Stimulated activated CD8-positive, alpha-beta memory T cell treated with anti-CD3 and anti-CD28 coated beads, Interleukin-7, amount 100 ng/mL, for 48 hours (primary cell): Measurements from ENCODE around the gene FOXJ2.
"Not testable (repeated sequence)": the region's sequence is repeated elsewhere in the genome, so short reads cannot be mapped to it uniquely, and the experiment has no call there.

ENCODE experiments used
- DNase-seq, 2 donors: peaks; one replicate each; pipeline ENCODE4 v3.0.0-alpha.2; 2020; ENCODE audit warnings: low read depth in 1 of 2; ENCODE audit errors: extremely low read depth in 1 of 2

Gene FOXJ2

GRCh38 chr12:8028267-8028666, 4.2 kb upstream of the FOXJ2 start:
- no peak for DNase-seq

GRCh38 chr12:8030189-8030588, 2.3 kb upstream of the FOXJ2 start:
- no peak for DNase-seq

DNA sequence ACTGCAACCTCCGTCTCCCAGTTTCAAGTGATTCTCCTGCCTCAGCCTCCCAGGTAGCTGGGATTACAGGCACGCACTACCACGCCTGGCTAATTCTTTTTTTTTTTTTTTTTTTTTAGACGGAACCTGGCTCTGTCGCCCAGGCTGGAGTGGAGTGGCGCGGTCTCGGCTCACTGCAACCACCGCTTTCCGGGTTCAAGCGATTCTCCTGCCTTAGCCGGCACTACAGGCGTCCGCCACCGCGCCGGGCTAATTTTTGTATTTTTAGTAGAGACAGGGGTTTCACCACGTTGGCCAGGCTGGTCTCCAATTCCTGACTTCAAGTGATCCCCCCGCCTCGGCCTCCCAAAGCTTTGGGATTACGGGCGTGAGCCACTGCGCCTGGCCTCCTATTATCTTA, 1.5 kb upstream of the FOXJ2 start:
- not testable (repeated sequence) for DNase-seq

GRCh38 chr12:8031872-8032241, 659 bp upstream of the FOXJ2 start:
- no peak for DNase-seq

GRCh38 chr12:8033153-8034044, 883 bp downstream of the FOXJ2 start:
- DNase-seq: no peak

DNA sequence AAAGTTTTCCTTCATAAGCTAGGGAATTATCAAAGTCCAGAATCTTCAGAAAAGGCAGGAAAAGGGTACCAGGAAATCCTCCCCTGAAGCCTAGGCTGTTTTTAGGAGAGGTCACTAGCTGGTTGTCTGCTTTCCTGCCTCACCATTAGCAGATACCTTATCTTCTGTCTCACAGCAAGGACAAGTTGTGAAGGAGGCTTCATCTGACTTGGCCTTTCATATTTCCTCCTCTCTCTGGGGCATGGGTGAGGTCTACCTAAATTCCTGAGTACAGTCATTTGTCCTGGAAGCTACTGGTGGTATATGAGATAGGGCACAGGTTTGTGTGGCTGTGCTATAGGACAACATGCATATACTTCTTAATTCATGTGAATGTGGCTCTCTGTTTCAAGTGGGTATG, 2.3 kb downstream of the FOXJ2 start:
- DNase-seq: no peak

DNA sequence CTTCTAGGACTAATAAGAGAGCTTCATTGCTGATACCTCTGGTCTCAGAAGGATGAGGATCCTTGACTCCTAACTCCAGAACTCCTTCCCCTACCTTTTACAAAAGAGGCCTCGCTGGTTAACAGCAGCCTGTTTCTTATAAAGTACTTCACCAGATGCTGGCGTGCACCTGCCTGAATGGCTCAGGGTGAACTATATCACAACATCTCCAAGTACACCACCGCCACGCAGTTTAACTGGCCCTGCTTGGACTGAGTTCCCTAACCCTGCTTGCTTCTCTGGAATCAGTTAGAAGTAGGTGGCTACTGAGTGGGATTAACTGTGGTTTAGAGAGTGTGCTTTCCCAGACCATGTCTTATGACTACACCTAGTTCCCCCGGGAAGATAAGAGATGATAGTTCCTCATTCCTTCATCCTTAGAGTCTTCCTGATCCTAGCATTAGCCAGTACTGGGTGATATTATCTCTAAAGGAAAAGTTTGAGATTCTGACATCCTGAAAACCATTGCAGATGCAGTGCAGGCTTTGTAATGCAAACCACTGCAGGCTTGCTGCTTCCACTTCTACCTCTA, 3.0 kb downstream of the FOXJ2 start:
- DNase-seq: no peak

GRCh38 chr12:8036346-8036745, 3.8 kb downstream of the FOXJ2 start:
- DNase-seq: no peak

DNA sequence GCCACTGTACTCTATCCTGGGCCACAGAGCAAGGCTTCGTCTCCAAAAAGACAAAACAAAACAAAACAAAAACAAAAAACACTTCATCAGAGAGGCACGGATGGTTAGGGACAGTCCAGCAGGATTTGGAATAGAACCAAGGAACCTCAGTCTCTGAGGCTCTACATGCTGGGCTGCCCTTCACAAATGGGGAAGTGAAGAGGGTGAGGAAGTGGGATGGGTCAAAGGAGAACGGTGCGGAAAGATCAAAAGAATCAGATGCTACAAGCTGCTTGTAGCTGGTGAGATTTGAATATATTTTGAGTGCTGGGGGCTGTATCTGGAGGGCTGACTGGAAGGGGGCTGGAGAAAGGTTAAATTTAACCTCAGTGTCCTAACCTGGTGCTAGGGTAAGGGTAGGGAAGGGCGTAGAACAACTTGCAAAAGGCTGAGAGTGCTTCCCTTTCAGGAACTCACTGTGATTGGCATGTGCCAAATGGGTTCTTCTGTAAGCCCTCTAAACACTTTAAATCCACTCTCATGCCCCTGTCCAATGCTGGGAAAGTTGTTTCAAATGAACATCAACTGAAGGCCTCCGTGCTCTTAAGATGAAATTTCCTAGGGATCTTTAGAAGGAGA, 4.6 kb downstream of the FOXJ2 start:
- no peak for DNase-seq

DNA sequence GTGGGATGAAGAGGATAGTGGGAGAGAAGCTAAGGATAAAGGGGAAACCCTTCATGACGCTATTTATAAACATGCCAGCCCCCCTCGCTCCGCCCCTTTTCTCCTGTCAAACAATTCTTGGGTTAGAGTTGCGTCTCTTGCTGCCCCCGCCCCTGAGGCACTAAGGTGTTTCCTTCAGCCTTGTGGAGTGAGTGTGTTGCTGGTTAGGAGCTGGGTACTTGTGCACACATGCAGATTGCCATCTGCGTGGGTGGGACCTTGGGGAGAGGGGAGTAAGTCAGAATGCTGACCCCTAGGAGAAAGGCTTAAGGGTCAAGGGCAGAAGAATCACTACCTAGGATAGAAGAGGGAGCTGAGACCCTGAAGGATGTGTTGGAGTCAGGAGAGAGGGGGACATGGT, 5.4 kb downstream of the FOXJ2 start:
- no peak for DNase-seq

- DNase-seq: no peak
Measured at GRCh38 chr12:8038659-8039114, 6.2 kb downstream of the FOXJ2 start.

GRCh38 chr12:8040791-8041190, 8.3 kb downstream of the FOXJ2 start:
- no peak for DNase-seq

- peak in 1 of 2 donors; percentile 59 for DNase-seq
Measured at GRCh38 chr12:8045952-8046944, 13.7 kb downstream of the FOXJ2 start.

GRCh38 chr12:8047842-8048241, 15.3 kb downstream of the FOXJ2 start:
- DNase-seq: no peak

DNA sequence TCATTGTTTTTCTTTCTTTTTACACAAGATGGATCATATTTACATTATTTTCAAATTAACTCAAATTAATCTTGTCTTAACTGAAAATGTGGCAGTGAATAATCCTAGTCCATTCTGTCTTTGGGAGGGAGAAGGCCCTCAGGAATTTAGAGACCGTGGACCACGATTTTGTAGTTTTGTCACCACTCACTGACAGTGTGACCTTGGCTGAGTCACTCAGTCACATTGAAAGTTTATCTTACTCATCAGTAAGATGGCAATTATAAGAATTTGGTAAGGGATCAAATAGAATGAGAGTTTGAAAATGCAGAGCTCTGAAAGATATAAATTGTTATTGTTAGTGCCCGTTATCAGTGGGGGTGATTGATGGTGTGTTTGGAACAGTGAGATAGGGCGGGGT, 16.4 kb downstream of the FOXJ2 start:
- DNase-seq: no peak

DNA sequence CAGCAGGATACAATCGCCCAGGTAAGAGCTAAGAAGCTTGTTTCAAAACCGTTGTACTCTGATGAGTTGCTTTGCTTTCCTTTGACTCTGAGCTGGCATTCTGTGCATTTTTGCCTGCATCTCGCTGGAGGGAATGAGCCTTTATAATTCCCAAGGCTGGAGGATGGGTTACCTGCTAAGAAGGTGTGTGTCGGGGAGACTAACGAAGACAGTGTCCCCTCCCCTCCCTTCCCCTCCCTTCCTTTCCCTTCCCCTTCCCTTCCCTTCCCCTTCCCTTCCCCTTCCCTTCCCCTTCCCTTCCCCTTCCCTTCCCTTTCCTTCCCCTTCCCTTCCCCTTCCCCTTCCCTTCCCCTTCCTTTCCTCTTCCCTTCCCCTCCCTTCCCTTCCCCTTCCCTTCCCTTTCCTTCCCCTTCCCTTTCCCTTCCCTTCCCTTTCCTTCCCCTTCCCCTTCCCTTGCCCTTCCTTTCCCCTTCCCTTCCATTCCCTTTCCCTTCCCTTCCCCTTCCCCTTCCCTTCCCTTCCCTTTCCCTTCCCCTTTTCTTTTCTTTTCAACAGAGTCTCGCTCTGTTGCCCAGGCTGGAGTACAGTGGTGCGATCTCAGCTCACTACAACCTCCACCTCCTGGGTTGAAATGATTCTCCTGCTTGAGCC, 18.2 kb downstream of the FOXJ2 start:
- DNase-seq: no peak

DNA sequence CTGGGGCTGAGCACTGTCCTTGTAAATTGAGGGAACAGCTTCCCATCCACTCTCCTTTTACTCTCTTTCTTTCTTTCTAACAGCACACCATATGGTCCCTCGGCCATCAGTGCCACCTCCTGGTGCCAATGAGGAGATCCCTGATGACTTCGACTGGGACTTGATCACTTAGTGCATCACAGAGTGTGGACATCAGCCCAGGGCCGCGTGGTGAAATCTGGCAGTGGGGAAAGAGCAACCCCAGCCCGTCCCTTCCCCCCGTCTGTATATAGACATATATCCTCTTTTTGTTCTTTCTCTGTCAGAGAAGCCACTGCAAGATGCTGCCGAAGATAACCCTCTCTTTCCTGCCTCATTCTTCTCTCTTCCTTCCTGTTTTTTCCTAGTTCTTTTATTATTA, 20.2 kb downstream of the FOXJ2 start:
- no peak for DNase-seq

DNA sequence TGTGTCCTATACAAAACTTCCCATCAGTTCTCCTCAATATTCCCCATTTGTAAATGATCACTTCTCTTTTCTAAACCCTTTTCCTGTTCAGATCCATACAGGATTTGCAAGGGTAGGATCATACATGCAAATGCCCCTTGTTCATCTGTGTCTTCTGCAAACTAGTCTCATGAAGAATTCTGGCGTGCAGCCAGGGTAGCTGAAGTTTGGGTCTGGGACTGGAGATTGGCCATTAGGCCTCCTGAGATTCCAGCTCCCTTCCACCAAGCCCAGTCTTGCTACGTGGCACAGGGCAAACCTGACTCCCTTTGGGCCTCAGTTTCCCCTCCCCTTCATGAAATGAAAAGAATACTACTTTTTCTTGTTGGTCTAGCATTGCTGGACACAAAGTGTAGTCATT, 22.3 kb downstream of the FOXJ2 start:
- no peak for DNase-seq

DNA sequence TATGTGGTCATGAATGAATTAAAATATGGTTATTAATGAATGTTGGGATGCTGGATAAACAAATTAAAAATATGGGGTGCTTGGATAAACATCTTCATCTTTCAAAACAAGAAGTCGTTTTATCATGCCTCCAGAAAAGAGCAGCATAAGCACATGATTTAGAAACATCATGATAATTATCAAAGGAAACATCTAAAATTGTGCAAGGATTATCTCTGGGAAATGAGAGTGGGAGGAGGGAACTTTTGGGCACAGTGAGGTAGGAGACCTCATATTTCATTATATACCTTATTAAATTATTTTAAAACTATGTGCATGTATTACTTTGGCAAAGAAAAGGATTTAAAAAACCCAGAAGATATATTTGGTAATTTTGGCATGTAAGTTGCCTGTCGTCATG, 24.8 kb downstream of the FOXJ2 start:
- no peak for DNase-seq

GRCh38 chr12:8057839-8058238, 25.3 kb downstream of the FOXJ2 start:
- DNase-seq: no peak
